Right renal pelvis (tissue), 4 donors: ENCODE data around the gene SFMBT1. TPM values are rescaled to one million over a fixed set of nuclear protein-coding genes. Genes with fewer than 3 reads are reported as not detected.

Experiments used
- DNase-seq, 4 donors: peaks; one replicate each; pipeline ENCODE4 v3.0.0-alpha.2; 2013; ENCODE audit warnings: low read depth in 4 of 4, low spot score in 3 of 4, missing footprints in 1 of 4
- polyA plus RNA-seq, 4 donors: library from polyadenylated mRNA; unstranded; fragments of 120-200 nt; gene quantifications; one replicate each; pipeline ENCODE4 v1.2.1, GENCODE V29; 2013; ENCODE audit not compliant: insufficient read length in 4 of 4

Gene SFMBT1
- polyA plus RNA-seq, 4 donors = 8.5 to 12.5 (median 9.5) TPM

- DNase-seq = no peak
Observed at GRCh38 chr3:53005338-53005737, 40.5 kb downstream of the SFMBT1 start.

DNA sequence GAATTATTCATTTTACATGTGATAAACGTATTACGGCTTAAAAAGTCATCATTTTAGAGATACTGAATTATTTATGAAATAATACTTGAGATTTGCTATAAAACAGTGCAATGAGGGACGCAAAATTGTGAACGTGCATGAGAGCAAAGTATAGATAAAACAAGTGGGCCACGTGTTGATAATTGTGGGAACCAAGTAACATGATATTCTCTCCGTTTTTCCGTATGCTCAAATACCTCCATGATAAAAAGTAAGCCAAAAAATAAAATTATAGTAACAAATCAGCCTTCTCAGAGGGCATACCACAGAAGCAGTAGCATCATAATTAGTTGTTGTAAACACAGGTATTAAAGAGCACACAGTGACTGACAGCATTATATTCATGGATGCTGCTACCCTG, 42.6 kb downstream of the SFMBT1 start:
- no peak for DNase-seq

DNA sequence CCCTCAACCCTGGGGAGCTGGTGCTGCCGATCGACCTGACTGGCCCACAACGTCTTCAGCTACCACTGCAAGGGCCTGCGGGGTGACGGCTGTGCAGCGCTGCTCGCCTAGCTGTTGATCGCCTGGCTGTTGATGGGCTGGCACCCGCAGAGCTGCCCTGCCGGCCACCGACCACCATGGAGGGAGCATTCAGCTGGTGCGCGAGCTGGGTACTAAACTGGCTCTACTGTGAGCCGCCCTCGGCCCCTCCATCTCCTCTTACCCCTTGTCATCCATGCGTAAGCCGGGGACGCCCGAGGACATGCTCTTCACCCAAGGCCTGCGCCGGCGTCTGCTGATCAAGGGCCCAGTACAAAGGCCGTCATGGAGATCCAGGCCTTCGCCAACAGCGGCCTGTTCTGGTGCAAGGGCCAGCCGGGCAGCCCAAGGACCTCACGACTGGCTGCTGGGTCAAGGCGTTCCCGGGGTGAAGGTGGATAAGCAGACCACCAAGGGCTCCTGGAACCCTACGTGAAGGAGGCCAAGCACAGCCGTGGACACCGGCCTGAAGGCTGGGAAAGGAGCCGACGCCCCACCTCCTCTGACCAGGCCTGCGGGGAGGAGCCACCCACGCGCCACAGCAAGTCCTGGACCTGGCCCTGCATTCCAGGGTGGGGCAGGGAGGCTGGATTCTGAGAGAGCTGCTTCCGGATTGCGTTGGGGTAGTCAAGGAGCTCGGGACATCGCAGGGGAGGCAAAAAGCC, 46.9 kb downstream of the SFMBT1 start:
- DNase-seq = no peak

- DNase-seq = no peak
Observed at GRCh38 chr3:52990637-52991036, 55.2 kb downstream of the SFMBT1 start.

DNA sequence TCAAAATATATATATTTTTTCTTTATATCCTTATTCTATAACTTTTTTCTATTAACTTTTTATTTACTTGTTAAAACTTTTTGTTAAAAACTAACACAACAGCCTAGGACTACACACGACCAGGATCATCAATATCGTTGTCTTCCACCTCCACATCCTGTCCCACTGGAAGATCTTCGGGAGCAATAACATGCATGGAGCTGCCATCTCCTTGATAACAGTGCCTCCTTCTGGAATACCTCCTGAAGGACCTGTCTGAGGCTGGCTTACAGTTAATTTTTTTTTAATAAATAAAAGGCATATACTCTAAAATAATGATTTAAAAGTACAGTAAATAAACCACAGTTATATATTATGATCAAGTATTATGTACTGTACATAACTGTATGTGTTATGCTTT, 58.9 kb downstream of the SFMBT1 start:
- no peak for DNase-seq

GRCh38 chr3:52986049-52986448, 59.8 kb downstream of the SFMBT1 start:
- DNase-seq = no peak

GRCh38 chr3:52983828-52984227, 62.0 kb downstream of the SFMBT1 start:
- DNase-seq = no peak

GRCh38 chr3:52983336-52983807, 62.5 kb downstream of the SFMBT1 start:
- DNase-seq = no peak

- DNase-seq = no peak
Observed at GRCh38 chr3:52982839-52983238, 63.0 kb downstream of the SFMBT1 start.

- no peak for DNase-seq
Observed at GRCh38 chr3:52979190-52979983, 66.5 kb downstream of the SFMBT1 start.

DNA sequence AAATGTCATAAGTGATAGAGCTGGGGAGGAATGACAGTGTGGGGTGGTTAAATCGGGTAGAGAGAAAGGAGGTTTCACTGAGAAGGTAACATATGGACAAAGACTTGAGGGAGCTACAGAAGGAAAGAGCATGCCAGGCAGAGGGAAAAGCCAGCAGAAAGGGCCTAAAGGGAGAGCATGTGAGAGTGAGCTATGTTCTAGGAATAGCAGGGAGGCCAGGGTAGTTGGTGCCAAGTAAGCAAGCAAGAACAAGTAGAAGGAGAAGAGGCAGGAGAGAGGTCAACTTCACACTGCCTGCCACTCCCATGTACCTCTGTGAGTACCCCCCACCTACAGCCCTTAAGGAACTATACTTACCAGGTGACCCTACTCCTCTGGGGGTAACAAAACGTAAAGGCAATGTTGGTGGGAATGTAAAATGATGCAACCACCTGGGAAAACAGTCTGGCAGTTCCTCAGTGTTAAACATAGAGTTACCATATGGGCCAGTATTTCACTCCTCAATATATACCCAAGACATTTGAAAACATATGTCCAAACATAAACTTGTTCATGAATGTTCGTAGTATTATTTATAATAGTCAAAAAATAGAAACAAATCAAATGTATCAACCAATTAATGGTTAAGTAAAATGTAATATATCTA, 67.6 kb downstream of the SFMBT1 start:
- DNase-seq = no peak

DNA sequence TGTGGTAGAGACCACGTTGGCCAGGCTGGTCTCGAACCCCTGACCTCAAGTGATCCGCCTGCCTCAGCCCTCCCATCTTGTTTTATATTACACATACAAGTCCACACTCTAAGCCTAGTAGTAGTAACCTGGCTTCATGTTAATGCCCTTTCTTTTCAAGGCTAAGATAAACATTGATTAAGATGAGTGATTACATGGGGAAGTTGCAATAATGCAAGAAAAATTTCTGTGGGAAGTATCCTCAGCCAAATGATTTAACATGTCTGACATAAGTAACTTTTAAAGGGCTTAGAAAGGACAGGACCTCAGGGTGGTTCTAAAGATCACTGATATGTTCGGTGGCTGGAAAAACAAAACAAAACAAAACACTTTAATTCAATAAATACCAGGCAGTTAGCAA, 72.1 kb downstream of the SFMBT1 start:
- no peak for DNase-seq

- no peak for DNase-seq
Observed at GRCh38 chr3:52971895-52972294, 74.0 kb downstream of the SFMBT1 start.

DNA sequence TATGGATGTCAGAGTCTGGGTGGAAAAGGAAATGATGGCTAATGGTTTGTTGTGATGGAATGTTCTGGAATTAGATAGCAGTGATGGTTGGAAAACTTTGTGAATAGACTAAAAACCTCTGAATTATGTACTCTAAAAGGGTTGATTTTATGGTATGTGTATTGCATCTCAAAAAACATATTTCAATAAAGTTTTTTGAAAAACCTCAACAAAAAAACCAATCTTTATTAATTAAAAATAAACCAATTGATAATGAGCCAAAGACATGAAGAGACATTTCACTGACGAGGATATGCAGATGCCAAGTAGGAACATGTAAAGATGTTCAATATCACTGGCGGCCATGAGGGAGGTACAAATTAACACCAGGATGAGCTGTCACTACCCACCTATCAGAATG, 78.5 kb downstream of the SFMBT1 start:
- no peak for DNase-seq

GRCh38 chr3:52962160-52962559, 83.7 kb downstream of the SFMBT1 start:
- no peak for DNase-seq

- DNase-seq = no peak
Observed at GRCh38 chr3:52959773-52960172, 86.1 kb downstream of the SFMBT1 start.

GRCh38 chr3:52939600-52939999, 106.3 kb downstream of the SFMBT1 start:
- DNase-seq = no peak

- DNase-seq = peak in 3 of 4 donors; percentile 13 to 28 (median 13)
Observed at GRCh38 chr3:52934630-52935530, 111.0 kb downstream of the SFMBT1 start.

DNA sequence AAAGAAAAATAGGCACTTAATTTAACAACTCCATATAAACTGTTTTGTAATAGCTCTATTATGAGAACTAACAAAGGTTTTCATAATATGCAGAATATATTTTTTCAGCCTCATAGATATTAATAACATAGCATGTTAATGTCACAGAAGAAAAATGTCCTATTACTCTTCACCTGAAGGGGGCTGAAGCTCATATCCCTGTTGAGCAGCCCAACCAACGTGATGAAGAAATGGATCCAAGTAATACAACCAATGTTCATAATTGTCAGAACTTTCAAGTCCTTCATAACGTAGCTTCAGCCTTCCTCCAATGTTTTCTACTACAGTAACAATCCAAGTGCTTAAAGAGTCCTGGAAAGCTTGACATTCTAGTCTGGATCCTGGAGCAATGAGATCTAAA, 114.0 kb downstream of the SFMBT1 start:
- no peak for DNase-seq

DNA sequence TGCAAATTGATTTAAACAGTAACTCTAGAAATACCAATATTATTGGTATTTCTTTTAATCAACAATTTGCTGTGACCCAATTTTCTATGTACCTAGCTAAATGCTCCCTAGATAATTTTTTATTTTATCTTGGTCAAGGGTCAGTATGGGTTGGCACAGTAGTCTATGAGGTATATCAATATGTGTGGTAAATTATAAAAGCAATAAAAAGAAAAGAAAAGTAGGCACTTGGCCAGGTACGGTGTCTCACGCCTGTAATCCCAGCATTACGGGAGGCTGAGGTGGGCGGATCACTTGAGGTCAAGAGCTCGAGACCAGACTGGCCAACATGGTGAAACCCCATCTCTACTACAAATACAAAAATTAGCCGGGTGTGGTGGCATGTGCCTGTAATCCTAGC, 114.5 kb downstream of the SFMBT1 start:
- no peak for DNase-seq
